HUES48 (cell line): Measurements from ENCODE around the gene BPHL.
A peak's percentile ranks its signal among the peaks of the same experiment; 100 is the strongest.
"Not testable (repeated sequence)": the region's sequence is repeated elsewhere in the genome, so short reads cannot be mapped to it uniquely, and the experiment has no call there.

ENCODE experiments used
- H3K27ac ChIP-seq: one replicate; pipeline ENCODE4 v1.7.0; 2013; ENCODE audit warnings: low read depth, low read length, inconsistent platforms
- H3K27me3 ChIP-seq: 2 replicates; pipeline ENCODE4 v1.6.1; 2013; ENCODE audit warnings: mild to moderate bottlenecking, low read length; ENCODE audit not compliant: control insufficient read depth, insufficient read depth
- H3K36me3 ChIP-seq: 2 replicates; pipeline ENCODE4 v1.6.1; 2013; ENCODE audit warnings: low read length; ENCODE audit not compliant: control insufficient read depth, insufficient read depth
- H3K4me1 ChIP-seq: 2 replicates; pipeline ENCODE4 v1.6.1; 2013; ENCODE audit warnings: mild to moderate bottlenecking, low read length; ENCODE audit not compliant: control insufficient read depth, insufficient read depth
- H3K4me3 ChIP-seq: 2 replicates; pipeline ENCODE4 v1.5.1; 2013; ENCODE audit warnings: mild to moderate bottlenecking, low read depth, low read length
- H3K9ac ChIP-seq: 2 replicates; pipeline ENCODE4 v1.6.1; 2013; ENCODE audit warnings: mild to moderate bottlenecking, low read depth, low read length, moderate library complexity
- H3K9me3 ChIP-seq: 2 replicates; pipeline ENCODE4 v1.6.1; 2013; ENCODE audit warnings: low read length; ENCODE audit not compliant: control insufficient read depth, insufficient read depth

Gene BPHL

GRCh38 chr6:3156184-3157130 is 37.9 kb downstream of the BPHL start:
- H3K9ac ChIP-seq, result peak overlapping the region; percentile 57
- peak overlapping the region; percentile 96 for H3K4me3 ChIP-seq
- H3K27ac ChIP-seq, result peak overlapping the region; percentile 90
- H3K9me3 ChIP-seq, H3K27me3 ChIP-seq: not testable (repeated sequence)
- peaks cover 23% of the 10 kb centered on the region for H3K4me1 ChIP-seq
- H3K36me3 ChIP-seq, result peaks cover 31% of the 10 kb centered on the region

GRCh38 chr6:3157131-3157933 is 38.8 kb downstream of the BPHL start, which contains the start of gene TUBB2A:
TUBB2A (minus strand) TSS chr6:3157544; CDS start chr6:3157463, 81 bp downstream.
- Histone ChIP-seq H3K36me3 (peaks cover 26% of the 10 kb centered on the region), H3K27me3 (no peaks in the 10 kb centered on the region), H3K27ac (peak within 1 kb of the TSS; percentile 90)

GRCh38 chr6:3159805-3160781 is 41.6 kb downstream of the BPHL start:
- Histone ChIP-seq H3K27ac (peak overlapping the region; percentile 81), H3K4me1 (peaks cover 43% of the 10 kb centered on the region), H3K9me3 (no peaks in the 10 kb centered on the region), H3K4me3 (no peak overlapping the region), H3K36me3 (peaks cover 7% of the 10 kb centered on the region), H3K9ac (no peak overlapping the region), H3K27me3 (no peaks in the 10 kb centered on the region)

More at GRCh38 chr6:3157131-3157933, 38.8 kb downstream of the BPHL start, which contains the start of gene TUBB2A:
- H3K9me3 ChIP-seq, result no peaks in the 10 kb centered on the region
- H3K4me3 ChIP-seq, result peak within 1 kb of the TSS; percentile 96
- H3K4me1 ChIP-seq, result peaks cover 29% of the 10 kb centered on the region
- H3K9ac ChIP-seq, result peak within 1 kb of the TSS; percentile 57

- no peaks in the 10 kb centered on the region for H3K27me3 ChIP-seq
- peak overlapping the region; percentile 97 for H3K27ac ChIP-seq
- H3K9me3 ChIP-seq, result no peaks in the 10 kb centered on the region
- peak overlapping the region; percentile 79 for H3K4me3 ChIP-seq
- no peak overlapping the region for H3K9ac ChIP-seq
- no peaks in the 10 kb centered on the region for H3K36me3 ChIP-seq
- peaks cover 62% of the 10 kb centered on the region for H3K4me1 ChIP-seq
These were observed 43.6 kb downstream of the BPHL start for GRCh38 chr6:3162067-3162497.

GRCh38 chr6:3162565-3163247 is 44.2 kb downstream of the BPHL start:
- peak overlapping the region; percentile 82 for H3K9ac ChIP-seq
- H3K27me3 ChIP-seq, result no peaks in the 10 kb centered on the region
- no peaks in the 10 kb centered on the region for H3K9me3 ChIP-seq
- H3K4me1 ChIP-seq, result peaks cover 66% of the 10 kb centered on the region
- peak overlapping the region; percentile 97 for H3K27ac ChIP-seq
- no peaks in the 10 kb centered on the region for H3K36me3 ChIP-seq
- peak overlapping the region; percentile 79 for H3K4me3 ChIP-seq

GRCh38 chr6:3163248-3163594 is 44.7 kb downstream of the BPHL start:
- peak overlapping the region; percentile 79 for H3K4me3 ChIP-seq
- H3K9ac ChIP-seq, result no peak overlapping the region
- H3K36me3 ChIP-seq, result no peaks in the 10 kb centered on the region
- H3K9me3 ChIP-seq, result no peaks in the 10 kb centered on the region
- no peaks in the 10 kb centered on the region for H3K27me3 ChIP-seq
- peaks cover 64% of the 10 kb centered on the region for H3K4me1 ChIP-seq
- H3K27ac ChIP-seq, result peak overlapping the region; percentile 65

GRCh38 chr6:3164388-3164787 is 45.9 kb downstream of the BPHL start:
- H3K4me1 ChIP-seq, result peaks cover 57% of the 10 kb centered on the region
- no peak overlapping the region for H3K9ac ChIP-seq
- no peaks in the 10 kb centered on the region for H3K9me3 ChIP-seq
- 0 out of 2 replicates have a peak overlapping the region, but pooled peaks have one; percentile 14 for H3K4me3 ChIP-seq
- H3K27ac ChIP-seq, result peak overlapping the region; percentile 99
- H3K27me3 ChIP-seq, result no peaks in the 10 kb centered on the region
- H3K36me3 ChIP-seq, result no peaks in the 10 kb centered on the region

GRCh38 chr6:3165631-3166534 is 47.4 kb downstream of the BPHL start:
- no peaks in the 10 kb centered on the region for H3K27me3 ChIP-seq
- peak overlapping the region; percentile 99 for H3K27ac ChIP-seq
- H3K9me3 ChIP-seq, result no peaks in the 10 kb centered on the region
- peaks cover 45% of the 10 kb centered on the region for H3K4me1 ChIP-seq
- peak overlapping the region; percentile 19 for H3K9ac ChIP-seq
- H3K4me3 ChIP-seq, result peak overlapping the region; percentile 3; the same call in 1 of the 2 replicates
- H3K36me3 ChIP-seq, result no peaks in the 10 kb centered on the region

- Histone ChIP-seq H3K27ac (peak overlapping the region; percentile 99), H3K9ac (peak overlapping the region; percentile 42; the same call in 1 of the 2 replicates), H3K4me1 (peaks cover 42% of the 10 kb centered on the region)
- not testable (repeated sequence) for H3K36me3 ChIP-seq, H3K27me3 ChIP-seq, H3K9me3 ChIP-seq, H3K4me3 ChIP-seq
These were observed 48.2 kb downstream of the BPHL start for GRCh38 chr6:3166535-3167225.
